ENCODE results near the gene PARL.

- TF ChIP-seq CTCF (conservative IDR thresholded peaks at IDR 0.05; ENCODE audit: low read depth, low read length) (no peak), EZH2 (IDR thresholded peaks at IDR 0.05; ENCODE audit: low read length, unreplicated experiment) (no peak), EZH2phosphoT487 (IDR thresholded peaks at IDR 0.05; ENCODE audit: borderline replicate concordance, low read length) (no peak)
These were observed 28.4 kb upstream of the PARL start for GRCh38 chr3:183912895-183913579.
